Left ventricle myocardium inferior (tissue), 1 donor: ENCODE data around the gene CORO2B. TPM values are rescaled to one million over a fixed set of nuclear protein-coding genes. Genes with fewer than 3 reads are reported as not detected.

Experiments used
- DNase-seq: peaks from one replicate; pipeline ENCODE4 v3.0.0-alpha.2; 2020
- H3K27ac ChIP-seq: fragments of 200-600 bp; replicated peaks from 2 replicates; pipeline ENCODE4 v1.8.0; 2021
- H3K27me3 ChIP-seq: fragments of 200-600 bp; 2 replicates; pipeline ENCODE4 v1.8.0; 2021; ENCODE audit warnings: low read depth
- H3K36me3 ChIP-seq: fragments of 200-600 bp; 2 replicates; pipeline ENCODE4 v1.8.0; 2021
- H3K4me1 ChIP-seq: fragments of 200-600 bp; 2 replicates; pipeline ENCODE4 v1.8.0; 2021
- H3K4me3 ChIP-seq: fragments of 200-600 bp; 2 replicates; pipeline ENCODE4 v1.8.0; 2021; ENCODE audit warnings: mild to moderate bottlenecking, moderate library complexity
- H3K9me3 ChIP-seq: fragments of 200-600 bp; replicated peaks from 2 replicates; pipeline ENCODE4 v1.8.0; 2021
- intact Hi-C: fragments of 100-400 bp; cut with micrococcal nuclease; formaldehyde crosslinking; loops from one replicate; pipeline ENCODE4 v1.11.0; 2022
- total RNA-seq: library from RNA; stranded (reverse); fragmentation: NEBNext Ultra II Directional; extraction: Animal tissue kit (Norgen Biotek cat#: 25700); gene quantifications from one replicate; pipeline ENCODE4 v1.2.1, GENCODE V29; 2021
- TF ChIP-seq, protein P1 (sequence below): fragments of 200-600 bp; IDR thresholded peaks from 2 replicates; pipeline ENCODE4 v1.8.0; 2021; ENCODE audit warnings: antibody characterized with exemption, mild to moderate bottlenecking, borderline replicate concordance
- donor health status: DM: no; HTN: yes; CAD: no; lungs with severe emphysema.

Gene CORO2B
- total RNA-seq, 1 donor from 2014 or later, result 5.0 TPM

DNA sequence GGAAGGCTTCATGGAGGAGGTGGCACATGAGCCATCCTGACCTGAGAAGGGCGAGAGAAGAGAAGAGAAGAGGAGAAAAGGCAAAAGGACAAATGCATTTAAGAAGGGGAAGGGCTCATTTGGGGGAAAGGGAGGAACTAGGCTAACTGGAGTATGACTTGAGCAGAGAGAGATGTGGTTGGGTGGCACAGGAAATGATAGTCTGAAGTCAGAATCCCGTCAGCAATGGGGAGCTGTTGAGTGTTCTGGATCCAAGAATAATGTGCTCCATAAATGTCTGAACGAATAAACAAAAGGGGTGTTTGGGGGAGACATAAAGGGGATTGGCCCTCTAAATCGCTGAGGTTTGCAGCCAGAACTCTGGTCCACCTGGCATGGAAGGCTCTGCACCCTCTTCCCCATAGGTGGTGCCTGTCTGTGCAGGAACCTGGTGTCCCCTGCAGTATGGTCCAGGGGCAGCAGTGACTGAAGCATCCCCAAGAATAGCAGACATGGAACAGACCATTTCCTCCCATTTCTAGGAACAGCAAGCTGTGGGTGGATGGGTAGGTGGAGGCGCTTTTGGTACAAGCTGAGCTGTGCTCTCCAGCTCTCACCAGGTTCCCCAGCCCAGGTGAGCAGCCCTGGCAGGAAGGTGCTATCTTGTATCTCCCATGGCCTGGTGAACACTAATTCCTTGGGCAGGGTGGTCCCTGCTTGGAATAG lies 15.2 kb downstream of the CORO2B start:
- Histone ChIP-seq H3K9me3 (no peaks in the 10 kb centered on the region), H3K27ac (peak overlapping the region; percentile 74), H3K4me3 (no peak overlapping the region), H3K4me1 (peaks cover 76% of the 10 kb centered on the region), H3K36me3 (no peaks in the 10 kb centered on the region), H3K27me3 (no peaks in the 10 kb centered on the region)
- TF ChIP-seq, protein P1, sequence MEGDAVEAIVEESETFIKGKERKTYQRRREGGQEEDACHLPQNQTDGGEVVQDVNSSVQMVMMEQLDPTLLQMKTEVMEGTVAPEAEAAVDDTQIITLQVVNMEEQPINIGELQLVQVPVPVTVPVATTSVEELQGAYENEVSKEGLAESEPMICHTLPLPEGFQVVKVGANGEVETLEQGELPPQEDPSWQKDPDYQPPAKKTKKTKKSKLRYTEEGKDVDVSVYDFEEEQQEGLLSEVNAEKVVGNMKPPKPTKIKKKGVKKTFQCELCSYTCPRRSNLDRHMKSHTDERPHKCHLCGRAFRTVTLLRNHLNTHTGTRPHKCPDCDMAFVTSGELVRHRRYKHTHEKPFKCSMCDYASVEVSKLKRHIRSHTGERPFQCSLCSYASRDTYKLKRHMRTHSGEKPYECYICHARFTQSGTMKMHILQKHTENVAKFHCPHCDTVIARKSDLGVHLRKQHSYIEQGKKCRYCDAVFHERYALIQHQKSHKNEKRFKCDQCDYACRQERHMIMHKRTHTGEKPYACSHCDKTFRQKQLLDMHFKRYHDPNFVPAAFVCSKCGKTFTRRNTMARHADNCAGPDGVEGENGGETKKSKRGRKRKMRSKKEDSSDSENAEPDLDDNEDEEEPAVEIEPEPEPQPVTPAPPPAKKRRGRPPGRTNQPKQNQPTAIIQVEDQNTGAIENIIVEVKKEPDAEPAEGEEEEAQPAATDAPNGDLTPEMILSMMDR, result no peak
- no peak for DNase-seq
- intact Hi-C loops, result no loop called here

DNA sequence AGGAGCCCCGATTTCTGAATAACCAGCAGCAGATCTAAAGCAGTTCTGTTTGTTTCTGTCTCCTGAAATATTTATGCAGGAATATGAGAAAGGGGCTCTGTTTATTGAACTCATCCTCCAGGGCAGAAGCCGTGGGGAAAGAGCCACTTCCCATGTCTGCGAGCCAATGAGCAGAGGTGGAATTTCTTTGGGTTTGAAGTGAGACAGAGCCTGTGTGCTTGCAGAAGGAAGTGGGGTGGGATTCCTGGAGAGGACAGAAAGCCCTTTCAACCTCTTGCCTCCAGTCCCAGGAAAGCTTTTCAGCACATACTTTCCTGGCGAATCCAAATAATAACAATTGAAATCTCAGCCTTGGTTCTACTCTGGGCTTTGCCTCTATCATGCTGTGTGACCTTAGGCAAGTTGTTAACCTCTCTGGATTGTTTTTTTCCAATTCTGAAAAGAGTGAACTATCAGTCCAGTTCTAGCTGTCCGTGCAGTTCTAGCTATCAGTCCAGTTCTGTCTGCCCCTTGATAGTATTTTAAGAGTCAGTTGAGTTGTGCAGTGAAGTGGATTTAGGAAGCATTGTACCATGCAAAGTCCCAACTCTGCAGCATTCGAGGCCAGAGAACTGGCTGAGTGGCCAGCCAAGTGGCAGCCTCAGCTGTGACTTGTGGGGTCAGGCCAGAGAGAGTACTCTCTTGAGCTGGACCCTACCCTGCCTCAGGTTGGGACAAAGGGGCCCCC lies 15.9 kb downstream of the CORO2B start:
- intact Hi-C loops, result no loop called here
- DNase-seq, result no peak
- TF ChIP-seq, protein P1, result no peak
- Histone ChIP-seq H3K27me3 (no peaks in the 10 kb centered on the region), H3K27ac (peak overlapping the region; percentile 74), H3K4me1 (peaks cover 81% of the 10 kb centered on the region), H3K4me3 (no peak overlapping the region), H3K36me3 (no peaks in the 10 kb centered on the region), H3K9me3 (no peaks in the 10 kb centered on the region)

DNA sequence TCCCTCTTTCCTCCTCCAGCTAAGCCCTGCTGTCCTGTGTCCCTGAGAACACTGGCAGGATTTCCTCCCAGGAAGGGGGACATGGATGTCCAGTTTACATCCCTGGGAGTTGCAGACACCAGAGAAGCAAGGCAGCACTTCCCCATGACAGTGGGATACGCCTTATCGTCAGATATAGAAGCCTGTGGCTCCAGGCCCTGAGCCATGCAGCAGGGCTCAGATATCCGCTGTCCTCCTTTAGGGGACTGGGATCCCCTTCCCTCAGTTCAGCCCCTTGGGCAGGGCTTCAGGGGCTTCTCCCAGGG lies 16.4 kb downstream of the CORO2B start:
- Histone ChIP-seq H3K36me3 (no peaks in the 10 kb centered on the region), H3K9me3 (no peaks in the 10 kb centered on the region), H3K4me1 (peaks cover 81% of the 10 kb centered on the region), H3K27me3 (no peaks in the 10 kb centered on the region), H3K27ac (peak overlapping the region; percentile 74), H3K4me3 (no peak overlapping the region)
- TF ChIP-seq, protein P1, result no peak
- intact Hi-C loops, result no loop called here
- DNase-seq, result no peak

DNA sequence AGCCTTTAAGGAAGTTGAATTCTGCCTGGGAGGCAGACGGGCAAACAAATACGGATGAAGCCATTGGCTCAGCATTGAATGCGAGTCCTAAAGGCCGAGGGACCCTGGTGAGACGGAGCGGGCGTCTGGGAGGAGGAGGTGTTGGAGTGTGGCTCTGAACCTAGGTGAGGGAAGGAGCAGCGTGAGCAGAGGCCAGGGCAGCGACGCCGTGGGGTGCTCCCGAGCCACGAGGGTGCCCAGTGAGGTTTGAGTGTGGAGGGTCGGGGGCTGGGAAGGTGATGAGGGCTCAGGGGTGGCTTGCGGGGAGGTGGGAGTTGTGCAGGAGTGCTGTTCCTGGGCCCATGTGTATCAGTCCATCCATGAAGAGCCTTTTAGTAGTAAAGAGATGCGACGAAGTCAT lies 17.0 kb downstream of the CORO2B start:
- TF ChIP-seq, protein P1, result no peak
- Histone ChIP-seq H3K9me3 (no peaks in the 10 kb centered on the region), H3K4me1 (peaks cover 82% of the 10 kb centered on the region), H3K27me3 (no peaks in the 10 kb centered on the region), H3K4me3 (no peak overlapping the region), H3K27ac (peak overlapping the region; percentile 74), H3K36me3 (no peaks in the 10 kb centered on the region)
- DNase-seq, result peak; percentile 12
- intact Hi-C loops, result no loop called here

DNA sequence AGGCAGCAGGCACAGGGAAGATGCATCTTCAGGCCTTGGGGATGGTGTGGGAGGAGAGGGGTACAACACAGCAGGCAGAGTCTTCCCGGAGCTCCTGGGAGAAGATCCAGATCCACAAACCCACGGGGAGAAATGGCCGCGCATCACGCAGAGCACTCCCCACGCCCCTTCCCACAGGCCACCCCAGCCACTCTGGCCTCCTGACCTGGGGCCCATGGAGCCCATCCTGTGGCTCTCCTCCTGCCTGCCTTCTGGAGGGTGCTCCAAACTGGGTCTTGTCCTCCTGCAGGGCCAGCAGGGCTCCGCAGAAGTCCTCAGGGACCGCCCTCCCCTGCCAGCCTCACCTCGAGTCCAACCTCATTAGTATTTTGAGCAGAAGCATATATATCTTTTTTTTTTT lies 17.9 kb downstream of the CORO2B start:
- DNase-seq, result peak; percentile 12
- intact Hi-C loops, result no loop called here
- H3K36me3 ChIP-seq, result no peaks in the 10 kb centered on the region
- TF ChIP-seq, protein P1, result no peak
- no peak overlapping the region for H3K4me3 ChIP-seq
- H3K27ac ChIP-seq, result no peak overlapping the region
- no peaks in the 10 kb centered on the region for H3K9me3 ChIP-seq
- no peaks in the 10 kb centered on the region for H3K27me3 ChIP-seq
- H3K4me1 ChIP-seq, result peaks cover 91% of the 10 kb centered on the region
